ENCODE data around the gene OR1K1. TPM values are rescaled to one million over a fixed set of nuclear protein-coding genes. Genes with fewer than 3 reads are reported as not detected.

The OR1K1 gene, protein sequence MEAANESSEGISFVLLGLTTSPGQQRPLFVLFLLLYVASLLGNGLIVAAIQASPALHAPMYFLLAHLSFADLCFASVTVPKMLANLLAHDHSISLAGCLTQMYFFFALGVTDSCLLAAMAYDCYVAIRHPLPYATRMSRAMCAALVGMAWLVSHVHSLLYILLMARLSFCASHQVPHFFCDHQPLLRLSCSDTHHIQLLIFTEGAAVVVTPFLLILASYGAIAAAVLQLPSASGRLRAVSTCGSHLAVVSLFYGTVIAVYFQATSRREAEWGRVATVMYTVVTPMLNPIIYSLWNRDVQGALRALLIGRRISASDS
- total RNA-seq (not detected), polyA plus RNA-seq (not detected)
- long read RNA-seq, donor 1 = 0 reads
- long read RNA-seq, donor 2 = 0 reads

DNA sequence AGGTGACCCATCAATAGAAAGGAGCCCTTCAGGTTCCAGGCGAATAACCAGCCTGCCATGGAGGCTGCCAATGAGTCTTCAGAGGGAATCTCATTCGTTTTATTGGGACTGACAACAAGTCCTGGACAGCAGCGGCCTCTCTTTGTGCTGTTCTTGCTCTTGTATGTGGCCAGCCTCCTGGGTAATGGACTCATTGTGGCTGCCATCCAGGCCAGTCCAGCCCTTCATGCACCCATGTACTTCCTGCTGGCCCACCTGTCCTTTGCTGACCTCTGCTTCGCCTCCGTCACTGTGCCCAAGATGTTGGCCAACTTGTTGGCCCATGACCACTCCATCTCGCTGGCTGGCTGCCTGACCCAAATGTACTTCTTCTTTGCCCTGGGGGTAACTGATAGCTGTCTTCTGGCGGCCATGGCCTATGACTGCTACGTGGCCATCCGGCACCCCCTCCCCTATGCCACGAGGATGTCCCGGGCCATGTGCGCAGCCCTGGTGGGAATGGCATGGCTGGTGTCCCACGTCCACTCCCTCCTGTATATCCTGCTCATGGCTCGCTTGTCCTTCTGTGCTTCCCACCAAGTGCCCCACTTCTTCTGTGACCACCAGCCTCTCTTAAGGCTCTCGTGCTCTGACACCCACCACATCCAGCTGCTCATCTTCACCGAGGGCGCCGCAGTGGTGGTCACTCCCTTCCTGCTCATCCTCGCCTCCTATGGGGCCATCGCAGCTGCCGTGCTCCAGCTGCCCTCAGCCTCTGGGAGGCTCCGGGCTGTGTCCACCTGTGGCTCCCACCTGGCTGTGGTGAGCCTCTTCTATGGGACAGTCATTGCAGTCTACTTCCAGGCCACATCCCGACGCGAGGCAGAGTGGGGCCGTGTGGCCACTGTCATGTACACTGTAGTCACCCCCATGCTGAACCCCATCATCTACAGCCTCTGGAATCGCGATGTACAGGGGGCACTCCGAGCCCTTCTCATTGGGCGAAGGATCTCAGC is at the start of gene OR1K1:
OR1K1 (plus strand) TSS at position 58 of the 995 bp plus-strand sequence; CDS start at position 58, 0 bp downstream.
- DNase-seq = no peak
- no peak within 1 kb of the TSS for H3K27ac ChIP-seq

DNA sequence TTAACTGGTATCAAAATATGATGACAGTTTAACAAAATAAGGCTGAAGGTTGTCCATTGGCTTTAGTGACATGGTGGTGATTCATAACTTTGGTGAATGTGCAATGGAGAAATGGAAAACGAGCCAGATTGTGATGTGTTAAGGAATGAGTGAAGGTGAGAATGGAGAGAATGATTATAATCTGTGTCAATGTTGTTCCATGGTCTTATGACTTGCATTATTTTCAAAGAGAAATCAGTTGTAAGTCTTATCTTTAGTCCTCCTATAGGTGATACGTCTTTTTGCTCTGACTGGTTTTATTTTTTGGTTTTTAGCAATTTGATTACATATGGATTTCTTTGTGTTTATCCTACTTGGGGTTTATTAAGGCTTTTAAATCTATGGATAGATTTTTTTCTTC is 45.1 kb upstream of the OR1K1 start:
- Histone ChIP-seq H3K4me3 (no peak overlapping the region), H3K4me1 (no peaks in the 10 kb centered on the region), H3K9me3 (peaks cover 0 to 52% (median 25%) of the 10 kb centered on the region in 8 donors), H3K36me3 (no peaks in the 10 kb centered on the region), H3K27ac (no peak overlapping the region), H3K27me3 (replicated peaks in 1 of 7) (no peaks in the 10 kb centered on the region)
- WGBS, 5 donors = 35 to 46% (median 38%) methylated on average over 2 of the region's 2 CpGs
- intact Hi-C loops (cut with DNase I; ENCODE audit: low total_unique reads) = no loop called here
- no peak for TF ChIP-seq POLR2A (IDR thresholded peaks at IDR 0.05)
- no peak for TF ChIP-seq POLR2AphosphoS5 (IDR thresholded peaks at IDR 0.05)
- TF ChIP-seq, protein P1, sequence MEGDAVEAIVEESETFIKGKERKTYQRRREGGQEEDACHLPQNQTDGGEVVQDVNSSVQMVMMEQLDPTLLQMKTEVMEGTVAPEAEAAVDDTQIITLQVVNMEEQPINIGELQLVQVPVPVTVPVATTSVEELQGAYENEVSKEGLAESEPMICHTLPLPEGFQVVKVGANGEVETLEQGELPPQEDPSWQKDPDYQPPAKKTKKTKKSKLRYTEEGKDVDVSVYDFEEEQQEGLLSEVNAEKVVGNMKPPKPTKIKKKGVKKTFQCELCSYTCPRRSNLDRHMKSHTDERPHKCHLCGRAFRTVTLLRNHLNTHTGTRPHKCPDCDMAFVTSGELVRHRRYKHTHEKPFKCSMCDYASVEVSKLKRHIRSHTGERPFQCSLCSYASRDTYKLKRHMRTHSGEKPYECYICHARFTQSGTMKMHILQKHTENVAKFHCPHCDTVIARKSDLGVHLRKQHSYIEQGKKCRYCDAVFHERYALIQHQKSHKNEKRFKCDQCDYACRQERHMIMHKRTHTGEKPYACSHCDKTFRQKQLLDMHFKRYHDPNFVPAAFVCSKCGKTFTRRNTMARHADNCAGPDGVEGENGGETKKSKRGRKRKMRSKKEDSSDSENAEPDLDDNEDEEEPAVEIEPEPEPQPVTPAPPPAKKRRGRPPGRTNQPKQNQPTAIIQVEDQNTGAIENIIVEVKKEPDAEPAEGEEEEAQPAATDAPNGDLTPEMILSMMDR (IDR thresholded peaks at IDR 0.05 in 8 of 11, conservative IDR thresholded peaks at IDR 0.05 in 3 of 11) = no peak
- no peak for DNase-seq

More for the DNA sequence above, at the start of gene OR1K1:
- TF ChIP-seq, protein P1 (IDR thresholded peaks at IDR 0.05 in 8 of 11, conservative IDR thresholded peaks at IDR 0.05 in 3 of 11) = no peak
- TF ChIP-seq POLR2AphosphoS5 (IDR thresholded peaks at IDR 0.05) = no peak
- TF ChIP-seq POLR2A (IDR thresholded peaks at IDR 0.05) = no peak
- H3K27me3 ChIP-seq (replicated peaks in 1 of 7) = no peaks in the 10 kb centered on the region
- no peaks in the 10 kb centered on the region for H3K36me3 ChIP-seq
- no peak within 1 kb of the TSS for H3K4me3 ChIP-seq
- H3K4me1 ChIP-seq = no peaks in the 10 kb centered on the region
- intact Hi-C loops (cut with DNase I; ENCODE audit: low total_unique reads) = no loop called here
- H3K9me3 ChIP-seq = no peaks in the 10 kb centered on the region
- WGBS, 5 donors = 92 to 97% (median 94%) methylated on average over 27 to 30 of the region's 30 CpGs

DNA sequence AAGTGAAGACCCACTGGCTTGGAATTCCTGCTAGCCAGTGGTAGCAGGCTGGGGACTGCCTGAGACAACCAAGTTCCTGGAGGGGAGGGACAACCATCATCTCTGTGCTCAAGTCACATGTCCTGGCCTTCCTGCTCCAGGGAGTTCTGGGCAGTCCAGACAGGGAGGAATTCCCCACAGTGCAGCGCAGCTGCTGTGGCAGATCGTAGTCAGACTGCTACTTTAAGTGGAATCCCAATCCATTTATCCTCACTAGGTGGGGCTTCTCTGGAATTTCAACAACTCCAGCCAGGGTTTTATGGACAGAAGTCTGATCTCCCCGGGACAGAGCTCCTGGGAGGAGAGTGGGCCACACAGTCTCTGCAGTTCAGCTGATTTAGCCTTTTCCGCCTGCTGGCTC is 32.1 kb upstream of the OR1K1 start:
- no peak for DNase-seq
- no peak overlapping the region for H3K27ac ChIP-seq
- no peak overlapping the region for H3K4me3 ChIP-seq
- H3K36me3 ChIP-seq = no peaks in the 10 kb centered on the region
- H3K27me3 ChIP-seq (replicated peaks in 1 of 7) = no peaks in the 10 kb centered on the region
- no peak for TF ChIP-seq POLR2A (IDR thresholded peaks at IDR 0.05)
- H3K9me3 ChIP-seq = peaks cover 4 to 62% (median 53%) of the 10 kb centered on the region in 8 donors
- no peaks in the 10 kb centered on the region for H3K4me1 ChIP-seq
- 80 to 88% (median 84%) methylated on average over 3 to 4 of the region's 4 CpGs for WGBS, 5 donors
- intact Hi-C loops (cut with DNase I; ENCODE audit: low total_unique reads) = no loop called here

DNA sequence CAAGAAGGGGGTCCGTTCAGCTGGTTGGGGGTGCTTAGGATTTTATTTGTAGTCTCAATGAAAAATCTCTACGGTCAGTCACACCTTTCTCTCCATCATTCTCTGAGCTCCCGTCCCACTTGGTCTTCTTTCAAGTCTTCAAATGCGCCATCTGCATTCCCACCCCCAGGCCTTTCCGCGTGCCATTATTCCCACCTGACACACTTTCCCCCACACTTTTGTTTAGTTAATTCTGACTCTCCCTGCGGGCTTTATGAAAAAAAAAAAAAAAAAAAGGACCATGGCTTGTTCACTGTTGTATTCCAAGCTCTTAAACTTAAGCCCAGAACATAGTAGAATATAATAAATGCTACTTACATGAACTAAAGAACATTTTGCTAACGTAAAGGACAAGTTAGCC is 22.9 kb upstream of the OR1K1 start:
- WGBS, 5 donors = 84 to 92% (median 88%) methylated on average over 8 of the region's 8 CpGs
- H3K36me3 ChIP-seq = no peaks in the 10 kb centered on the region
- no peak overlapping the region for H3K4me3 ChIP-seq
- H3K27me3 ChIP-seq (replicated peaks in 1 of 7) = no peaks in the 10 kb centered on the region
- no peak for TF ChIP-seq POLR2A (IDR thresholded peaks at IDR 0.05)
- no peak for TF ChIP-seq POLR2AphosphoS5 (IDR thresholded peaks at IDR 0.05)
- TF ChIP-seq, protein P1 (IDR thresholded peaks at IDR 0.05 in 8 of 11, conservative IDR thresholded peaks at IDR 0.05 in 3 of 11) = no peak
- no peak overlapping the region for H3K27ac ChIP-seq
- H3K9me3 ChIP-seq = peaks cover 0 to 15% (median 12%) of the 10 kb centered on the region in 8 donors
- no peak for DNase-seq
- intact Hi-C loops (cut with DNase I; ENCODE audit: low total_unique reads) = no loop called here
- no peaks in the 10 kb centered on the region for H3K4me1 ChIP-seq
